HG02973 (cell line): Measurements from ENCODE around the gene PPP1R1A.

Experiments
- ATAC-seq: cut with Tn5 transposase; IDR thresholded peaks from one replicate; pipeline ENCODE4 v1.9.1; 2021; ENCODE audit warnings: moderate library complexity; ENCODE audit not compliant: unreplicated experiment

PPP1R1A gene

DNA sequence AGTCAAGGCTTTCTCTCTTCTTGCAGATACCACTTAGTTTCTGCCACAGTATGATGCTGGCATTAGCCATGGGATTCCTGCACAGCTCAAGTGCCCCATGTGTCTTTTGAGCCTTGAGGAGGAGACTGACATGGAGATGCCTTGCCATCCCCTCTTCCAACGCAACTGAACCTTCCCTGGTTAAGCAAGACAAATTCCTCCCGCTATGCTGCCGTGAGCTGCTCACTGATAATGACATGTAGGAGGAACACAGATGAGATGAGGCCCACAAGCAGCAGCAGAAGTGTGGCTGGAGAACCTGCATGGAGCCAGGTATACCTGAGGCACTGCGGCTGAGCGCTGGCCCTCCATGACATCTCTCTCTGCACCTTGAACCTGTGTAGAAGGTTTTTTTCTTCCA is 15.4 kb upstream of the PPP1R1A start:
- ATAC-seq, result no peak

DNA sequence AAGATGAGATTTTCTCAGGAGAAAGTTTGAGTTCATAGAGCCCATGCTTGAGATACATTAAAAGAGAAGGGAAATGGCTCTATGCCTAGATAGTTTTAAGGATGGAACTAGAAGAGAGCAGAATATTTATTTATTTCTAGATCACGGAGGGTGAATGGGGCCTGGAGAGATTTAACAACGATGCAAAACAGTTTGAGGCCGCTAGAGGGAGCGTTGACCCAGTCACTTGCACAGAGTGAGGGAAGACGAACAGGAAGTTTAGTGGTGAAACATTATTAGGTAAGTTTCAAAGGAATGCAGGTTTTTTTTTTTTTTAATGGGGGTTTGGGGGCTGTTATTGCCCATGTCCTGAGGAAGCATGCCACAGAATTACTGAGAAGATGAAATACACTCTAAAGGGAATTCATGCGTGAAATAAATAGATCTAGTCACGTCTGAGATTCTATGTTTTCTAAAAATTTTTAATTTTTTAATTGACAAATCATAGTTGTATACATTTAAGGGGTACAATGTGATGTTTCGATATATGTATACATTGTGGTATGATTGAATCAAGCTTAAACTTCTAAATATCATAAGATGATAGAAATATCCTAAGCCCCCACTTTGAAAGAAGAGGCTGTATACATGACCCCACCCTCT is 14.8 kb upstream of the PPP1R1A start:
- peak; percentile 93 for ATAC-seq

DNA sequence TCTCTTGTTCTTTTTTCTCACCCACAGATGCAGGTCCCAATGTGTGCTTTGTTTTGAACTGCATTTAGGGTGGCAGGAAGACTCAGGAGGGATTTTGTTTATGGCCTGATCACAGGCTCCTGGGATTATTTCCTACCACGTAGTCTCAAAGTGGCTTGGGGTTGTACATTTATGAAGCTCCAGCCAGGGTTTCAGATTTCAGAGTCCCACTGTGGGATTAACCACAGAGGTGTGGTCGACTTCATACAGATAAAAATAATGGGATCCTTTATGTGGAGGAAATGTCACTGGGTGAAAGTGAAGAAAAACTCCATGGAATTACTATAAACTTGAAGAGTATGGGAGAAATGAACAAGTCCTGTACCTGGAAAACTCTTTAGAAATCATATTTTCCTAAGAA is 14.2 kb upstream of the PPP1R1A start:
- ATAC-seq, result no peak

DNA sequence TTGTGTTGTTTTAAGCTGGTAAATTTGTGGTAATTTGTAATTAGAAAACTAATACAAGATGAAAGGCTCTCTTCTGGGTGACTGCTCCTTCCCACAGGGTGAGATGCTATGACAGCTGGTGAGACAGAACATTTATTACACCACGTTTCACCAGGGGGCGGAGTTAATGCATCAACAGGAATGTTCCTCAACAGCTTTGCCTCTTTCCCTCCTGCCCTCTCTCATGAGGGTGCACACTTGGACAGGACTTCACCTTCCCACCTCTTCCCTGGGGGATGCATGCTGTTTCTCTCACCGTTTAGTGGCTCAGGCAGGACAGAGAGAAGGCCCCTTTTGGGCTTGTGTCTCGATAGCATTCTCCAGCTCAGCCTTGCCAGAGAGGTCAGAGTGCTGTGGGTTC is 13.4 kb upstream of the PPP1R1A start:
- ATAC-seq, result no peak

DNA sequence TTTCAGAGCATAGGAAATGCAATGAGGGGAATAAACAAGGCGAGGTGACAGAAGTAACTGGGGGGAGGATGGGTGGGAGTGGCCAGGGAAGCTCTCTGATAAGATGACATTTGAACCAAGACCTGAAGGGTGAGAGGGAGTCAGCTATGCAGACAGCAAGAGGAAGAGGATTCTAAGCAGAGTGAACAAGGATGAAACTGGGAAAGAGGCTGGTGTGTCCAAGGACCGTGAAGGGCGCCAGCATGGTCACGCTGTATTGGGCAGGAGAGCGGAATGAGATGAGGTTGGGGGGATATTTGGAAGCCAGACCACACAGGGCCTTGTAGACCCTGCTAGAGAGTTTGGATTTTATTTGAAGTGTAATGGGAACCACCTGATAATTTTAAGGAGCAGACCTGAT is 10.5 kb upstream of the PPP1R1A start:
- no peak for ATAC-seq

DNA sequence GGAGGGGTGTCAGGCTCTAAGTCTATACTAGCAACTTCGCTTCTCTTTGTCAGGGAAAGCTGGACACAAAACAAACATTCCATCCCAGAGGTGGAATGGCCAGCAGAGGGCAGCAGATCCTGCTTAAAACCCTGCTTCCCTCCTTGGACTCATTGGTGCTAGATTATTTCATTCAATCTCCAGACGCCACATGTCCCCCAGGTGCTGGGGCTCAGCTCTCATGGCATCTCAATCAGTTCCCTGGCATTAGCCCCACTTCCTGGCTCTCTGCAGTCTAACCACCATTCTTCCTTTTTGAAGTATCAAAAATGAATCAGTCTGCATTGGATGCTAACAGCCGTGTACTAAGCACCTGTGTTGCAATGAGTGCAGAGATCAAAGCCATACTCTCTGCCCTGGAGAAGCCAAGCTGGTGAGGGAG is 8.1 kb upstream of the PPP1R1A start:
- no peak for ATAC-seq

DNA sequence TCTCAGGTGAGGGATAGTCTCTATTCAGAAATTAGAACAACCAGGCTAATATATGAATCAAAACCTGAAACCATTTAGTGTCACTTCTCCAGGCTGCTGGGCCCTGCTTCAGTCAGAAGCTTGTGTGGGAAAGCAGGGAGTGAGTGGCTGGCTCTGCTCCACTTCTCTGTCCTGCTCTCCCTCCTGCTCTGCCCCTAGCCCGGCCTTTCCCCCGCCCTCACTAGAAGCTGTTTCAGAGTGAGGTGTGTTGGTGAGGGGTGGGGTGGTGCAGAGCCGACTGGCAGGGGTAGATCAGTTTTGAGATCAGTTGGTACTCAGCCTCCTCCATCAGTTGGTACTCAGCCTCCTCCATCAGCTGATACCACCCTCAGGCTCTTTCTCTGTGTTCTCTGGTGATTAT is 7.0 kb upstream of the PPP1R1A start:
- ATAC-seq, result no peak

DNA sequence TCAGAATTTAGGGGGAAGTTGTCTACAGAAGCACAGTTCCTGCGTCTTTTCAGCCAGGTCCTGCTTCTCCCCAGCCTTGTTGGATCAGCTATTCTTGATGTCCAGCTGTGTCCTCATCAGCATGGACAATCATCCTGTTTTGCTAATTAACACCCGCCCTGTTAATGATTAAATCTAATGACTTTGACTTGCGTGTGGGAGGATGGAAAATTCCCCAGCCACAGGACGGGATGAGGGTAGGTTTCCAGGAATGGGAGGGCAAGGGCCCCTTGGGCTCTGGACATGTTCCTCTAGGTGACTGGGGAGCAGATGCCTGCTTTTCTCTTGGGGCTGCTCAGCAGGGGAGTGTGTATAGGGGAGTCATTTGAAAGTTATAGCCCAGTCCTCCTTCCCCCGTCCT is 5.3 kb upstream of the PPP1R1A start:
- no peak for ATAC-seq

DNA sequence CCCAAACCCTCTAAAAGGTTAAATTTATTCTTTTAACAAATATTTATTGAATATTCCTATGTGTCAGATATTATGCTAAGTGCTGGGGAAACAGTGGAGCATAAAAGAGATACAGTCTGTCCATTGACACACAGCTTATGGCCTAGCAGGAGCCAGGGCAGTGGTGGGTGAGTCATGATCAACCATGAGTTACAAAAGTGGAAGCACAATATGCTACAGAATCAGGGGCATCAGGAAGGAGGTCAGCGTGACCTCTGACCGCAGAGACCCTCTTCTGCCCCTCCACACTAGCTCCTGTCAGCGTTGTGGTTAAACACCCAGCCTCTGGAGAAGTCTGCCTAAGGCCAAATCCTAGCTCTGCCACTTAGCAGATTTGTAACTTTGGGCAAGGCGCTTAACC is 4.7 kb upstream of the PPP1R1A start:
- no peak for ATAC-seq

DNA sequence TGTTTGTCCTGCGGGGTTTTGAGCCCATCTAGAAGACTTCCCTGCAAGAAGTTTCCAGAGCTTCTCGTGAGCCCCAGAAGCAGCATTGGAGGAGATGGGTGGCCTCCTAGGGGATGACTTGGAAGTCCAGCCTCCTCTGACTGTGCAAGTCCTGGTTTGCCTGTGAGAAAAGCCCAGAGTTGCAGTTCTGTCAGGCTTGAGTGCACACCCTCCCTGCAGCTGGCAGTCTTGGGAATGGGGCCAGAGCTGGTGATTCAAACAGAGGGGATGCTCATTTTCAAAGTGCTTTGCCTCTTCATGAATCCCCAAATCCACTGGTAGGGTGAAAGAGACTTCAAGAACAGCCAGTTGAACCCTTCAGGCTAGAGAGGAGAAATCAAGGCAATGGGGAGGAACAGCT is 3.9 kb upstream of the PPP1R1A start:
- ATAC-seq, result no peak

DNA sequence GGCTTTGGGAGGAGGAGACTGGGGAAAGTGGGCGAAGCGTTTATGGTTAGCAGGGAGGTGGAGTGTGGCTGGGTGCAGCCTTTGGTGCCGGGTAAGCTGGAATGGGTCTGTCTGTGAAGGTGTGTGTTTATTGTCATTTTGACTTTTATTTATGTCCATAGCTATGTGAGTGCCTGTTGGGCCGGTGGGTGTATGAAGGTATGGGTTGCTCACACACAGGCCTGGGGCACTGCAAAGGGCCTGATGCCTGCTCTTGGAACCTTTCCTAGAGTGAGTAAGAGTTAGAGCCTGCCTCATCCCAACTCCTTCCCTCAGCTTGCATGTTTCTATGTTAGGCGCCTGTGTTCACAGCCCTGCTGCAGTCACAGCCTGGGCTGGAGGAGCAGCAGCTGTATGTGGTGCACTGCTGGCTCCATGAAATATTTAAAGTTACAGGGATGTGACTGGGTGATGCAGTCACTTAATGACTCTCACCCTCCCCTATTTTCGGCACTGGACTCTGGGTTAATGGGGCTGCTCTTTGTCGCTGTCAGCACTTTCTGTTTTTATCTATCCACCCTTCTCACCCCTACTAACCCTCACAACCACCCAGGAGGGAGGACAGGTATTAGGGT is 2.6 kb upstream of the PPP1R1A start:
- no peak for ATAC-seq

DNA sequence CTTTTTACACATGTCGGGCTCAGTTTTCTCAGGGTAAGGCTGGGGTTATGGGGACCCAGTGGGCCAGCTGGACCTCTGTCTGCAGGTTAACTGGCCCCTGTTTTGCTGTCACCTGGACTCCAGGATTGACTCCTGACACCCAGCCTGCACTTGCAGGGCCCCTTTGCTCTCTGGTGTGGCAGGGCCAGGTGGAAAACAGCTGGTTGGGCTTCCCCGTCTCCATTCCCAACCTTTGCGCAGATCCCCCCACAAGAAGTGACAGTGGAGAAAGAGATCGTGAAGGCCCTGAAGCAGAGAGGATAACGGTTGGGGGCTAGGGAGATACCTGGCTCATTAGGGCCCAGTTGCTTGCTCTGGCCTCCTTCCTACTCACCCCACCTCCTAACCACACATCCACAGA is 1.5 kb upstream of the PPP1R1A start:
- no peak for ATAC-seq

DNA sequence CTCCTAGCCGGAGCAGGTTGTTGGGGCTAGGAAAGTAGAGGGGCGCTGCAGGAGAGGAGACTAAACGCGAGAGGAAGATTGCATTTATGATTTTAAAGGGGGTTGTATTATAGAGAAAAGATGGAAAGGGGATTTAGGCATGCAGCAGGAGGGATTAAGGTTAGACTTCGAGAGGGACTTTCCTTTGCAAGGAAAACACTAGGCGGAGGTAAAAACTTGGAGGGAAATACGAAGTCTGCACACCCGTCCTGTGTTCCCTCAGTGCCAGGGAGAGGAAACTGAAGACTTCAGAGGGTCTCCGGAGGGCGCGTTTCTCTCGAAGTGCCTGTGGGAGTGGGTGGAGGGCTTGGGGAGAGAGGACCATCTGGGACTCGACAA is 420 bp upstream of the PPP1R1A start:
- ATAC-seq, result no peak

DNA sequence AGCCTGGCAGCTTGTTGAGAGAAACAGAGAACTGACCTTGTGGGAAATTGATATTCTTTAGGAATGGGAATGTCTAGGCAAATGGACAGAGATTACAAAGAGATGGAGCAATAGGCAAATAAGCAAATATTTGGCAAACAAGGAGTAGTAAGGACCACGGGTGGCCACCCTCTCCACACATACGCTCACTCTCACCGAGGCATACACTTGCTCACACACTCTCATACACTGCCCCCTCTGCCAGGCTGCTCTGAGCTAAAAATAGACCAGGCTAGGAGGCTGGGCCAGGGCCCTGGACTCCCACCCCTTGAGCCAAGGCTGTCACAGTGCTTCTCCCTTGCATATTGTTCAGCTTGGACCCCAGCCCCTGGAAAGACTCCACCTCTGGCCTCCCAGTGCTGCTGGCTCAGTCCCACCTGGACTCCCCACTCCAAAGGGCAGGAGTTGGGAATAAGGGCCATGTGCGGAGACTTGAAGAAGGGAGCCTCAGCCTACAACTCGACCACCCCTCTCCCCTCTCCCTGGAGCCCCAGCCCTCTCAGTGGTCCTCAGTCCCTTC is 1.1 kb downstream of the PPP1R1A start:
- ATAC-seq, result no peak

DNA sequence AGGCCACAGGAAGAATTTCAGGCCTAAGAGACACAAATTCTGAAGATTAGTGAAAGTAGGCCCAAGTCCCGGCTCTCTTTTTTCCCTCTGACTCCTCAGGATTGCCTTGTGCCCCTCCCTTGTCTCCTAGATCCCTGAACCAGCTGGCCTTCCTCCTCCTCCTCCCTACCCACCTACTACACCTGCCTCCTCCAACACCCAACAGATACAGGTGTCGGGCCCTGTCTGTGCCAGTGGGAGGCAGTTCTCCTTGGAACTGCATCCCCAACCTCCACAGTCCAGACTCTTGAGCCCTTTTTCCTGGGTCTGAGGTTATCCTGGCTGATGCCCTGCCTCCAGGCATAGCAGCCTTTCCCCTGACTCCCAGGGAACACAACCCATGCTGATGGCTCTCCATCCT is 1.8 kb downstream of the PPP1R1A start:
- ATAC-seq, result no peak

DNA sequence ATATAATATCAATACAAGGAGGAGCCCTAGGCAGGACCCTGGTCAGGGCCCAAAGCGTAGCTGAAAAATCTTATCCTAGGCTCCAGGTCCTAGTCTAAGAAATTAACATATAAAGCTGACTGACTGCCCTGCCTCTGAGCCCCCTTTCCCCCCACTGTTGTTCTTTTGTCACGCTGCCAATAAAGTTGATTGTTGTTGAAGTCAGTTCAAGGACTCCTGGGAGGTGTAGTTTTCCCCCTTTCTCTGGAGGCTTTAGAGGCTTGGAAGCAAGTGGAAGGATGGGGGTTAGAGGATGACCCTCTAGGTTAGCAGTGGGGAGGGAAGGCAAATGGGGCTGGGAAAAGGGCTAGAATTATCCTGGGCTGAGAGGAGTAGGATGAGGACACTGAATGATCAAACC is 3.2 kb downstream of the PPP1R1A start:
- ATAC-seq, result no peak

DNA sequence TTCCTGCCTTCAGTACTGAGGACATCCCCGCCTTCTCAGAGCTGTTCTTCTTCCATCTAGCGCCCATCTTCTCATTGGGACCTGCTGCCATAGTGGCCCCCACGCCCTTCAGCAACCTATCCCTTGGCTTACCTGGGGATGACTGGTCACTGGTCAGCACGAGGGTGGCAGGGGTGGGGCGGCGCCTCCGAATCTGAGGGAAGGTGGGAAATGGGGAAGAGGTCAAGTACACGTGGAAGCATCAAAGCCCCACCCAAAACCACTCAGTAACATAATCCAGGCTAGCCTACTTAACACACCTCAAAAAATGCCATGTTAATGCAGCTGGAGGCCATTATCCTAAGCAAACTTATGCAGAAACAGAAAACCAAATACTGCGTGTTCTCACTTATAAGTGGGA is 4.3 kb downstream of the PPP1R1A start:
- ATAC-seq, result no peak

DNA sequence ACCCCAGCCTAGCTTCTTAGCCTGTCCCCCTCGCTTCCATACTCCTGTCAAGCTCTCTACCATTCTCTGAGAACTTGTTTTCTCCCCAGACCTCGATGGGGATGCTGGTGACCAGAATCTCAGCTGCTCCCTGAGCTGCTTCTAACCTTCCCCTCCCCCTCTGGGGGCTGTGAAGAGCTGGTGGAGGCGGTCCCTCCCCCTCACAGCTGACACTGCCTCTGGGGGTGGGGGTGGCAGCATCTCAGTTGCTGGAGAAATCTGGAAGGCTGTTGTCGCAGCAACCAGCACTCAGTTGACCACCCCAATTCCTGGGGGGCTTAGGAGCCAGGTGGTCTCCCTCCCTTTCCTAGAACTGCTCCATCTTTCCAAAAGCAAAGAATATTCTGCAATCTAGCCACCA is 4.7 kb downstream of the PPP1R1A start:
- ATAC-seq, result no peak

DNA sequence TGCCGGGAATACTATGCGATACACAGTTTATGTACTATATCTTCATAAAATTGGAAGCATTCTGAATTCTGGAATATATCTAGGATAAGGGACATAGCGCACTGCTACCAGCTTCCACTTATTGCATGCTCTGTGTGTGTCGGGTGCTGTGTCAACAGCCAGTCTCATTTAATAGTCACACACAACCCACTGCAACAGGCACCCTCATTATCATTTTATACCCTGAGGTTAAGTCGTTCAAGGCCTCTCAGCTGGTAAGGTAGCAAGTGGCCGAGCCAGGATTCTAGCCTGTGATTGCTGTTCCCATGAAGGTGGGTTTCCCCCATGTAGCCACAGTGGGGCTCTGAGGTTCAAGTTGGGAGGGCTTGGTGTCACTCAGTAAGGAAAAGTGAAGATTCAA is 7.0 kb downstream of the PPP1R1A start:
- no peak for ATAC-seq

DNA sequence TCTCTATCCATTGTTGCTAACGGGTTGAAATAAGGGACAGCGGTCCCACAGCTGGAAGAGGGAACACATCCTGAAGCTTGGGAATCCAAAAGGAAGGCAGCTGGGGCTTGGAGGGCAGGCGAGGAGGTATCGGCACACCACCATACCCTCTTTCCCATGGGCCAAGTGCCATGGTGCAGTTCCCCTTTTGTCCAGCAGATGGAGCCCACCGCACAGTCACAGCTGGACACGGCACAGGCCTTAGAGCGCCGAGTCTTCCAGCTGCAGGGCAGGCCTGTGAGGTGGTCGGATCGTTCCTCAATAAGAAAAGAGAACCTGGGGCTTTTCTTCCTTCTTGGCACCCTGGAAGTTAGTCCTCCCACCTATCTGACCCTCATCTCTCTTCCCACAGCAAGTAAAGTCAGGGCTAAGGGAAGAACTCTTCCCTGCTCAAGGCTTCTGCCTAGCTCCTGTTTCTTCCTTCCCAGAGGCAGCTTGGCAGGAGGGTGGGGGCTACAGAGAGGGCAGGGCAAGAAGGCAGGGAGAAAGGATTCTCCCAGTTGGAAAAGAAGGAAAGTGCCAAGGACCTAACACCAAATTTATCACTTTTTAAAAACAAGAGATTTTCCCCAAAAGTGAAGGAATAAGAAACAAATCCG is 8.6 kb downstream of the PPP1R1A start:
- ATAC-seq, result peak; percentile 95

DNA sequence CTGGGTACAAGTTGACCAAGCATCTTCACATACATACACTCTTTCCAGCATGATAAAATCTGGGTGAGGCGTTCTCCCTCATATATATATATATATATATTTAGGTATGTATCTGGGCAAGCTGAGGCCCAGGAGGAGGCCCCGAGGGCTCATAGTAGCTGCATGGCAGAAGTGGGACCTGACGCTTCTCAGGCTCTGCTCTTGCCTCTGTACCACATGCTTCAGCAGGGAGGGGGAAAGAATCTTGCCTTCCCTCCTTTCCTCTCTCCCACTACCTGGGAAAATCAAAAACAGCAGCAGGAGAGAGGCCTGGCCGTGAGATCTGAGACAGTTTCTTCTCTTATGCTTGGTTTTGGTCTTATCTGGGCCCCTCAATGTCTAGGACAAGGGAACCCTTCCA is 9.2 kb downstream of the PPP1R1A start:
- no peak for ATAC-seq

DNA sequence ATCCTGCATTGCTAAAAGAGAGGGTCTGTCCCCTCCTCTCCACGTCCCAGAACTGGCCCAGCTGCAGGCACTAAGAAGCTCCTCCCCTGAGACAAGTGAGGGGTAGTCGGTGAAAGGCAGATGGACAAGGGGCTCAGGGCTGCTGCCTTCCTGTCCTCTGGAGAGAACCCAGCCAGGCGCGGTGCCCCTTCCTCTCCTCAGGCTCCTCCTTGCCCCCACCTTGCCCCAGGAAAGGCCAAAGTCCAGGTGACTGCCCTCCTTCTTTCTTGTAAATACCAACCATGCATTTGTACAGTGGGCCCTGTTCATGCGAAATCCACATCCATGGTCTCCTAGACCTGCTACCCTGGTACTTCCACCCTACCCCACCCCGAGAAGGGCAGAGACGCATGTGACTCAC is 9.7 kb downstream of the PPP1R1A start:
- ATAC-seq, result no peak
